Measurements from ENCODE around the gene SCYGR2. TPM values are rescaled to one million over a fixed set of nuclear protein-coding genes. Genes with fewer than 3 reads are reported as not detected.

SCYGR2 gene
- total RNA-seq, 1 donor from 2014 or later, result not detected

GRCh38 chr2:227634201-227634600 is 35.5 kb downstream of the SCYGR2 start:
- Histone ChIP-seq H3K36me3 (no peaks in the 10 kb centered on the region), H3K4me3 (no peak overlapping the region), H2AFZ (replicated peaks) (no peak overlapping the region), H3K27ac (no peak overlapping the region), H3K27me3 (no peaks in the 10 kb centered on the region), H3K4me2 (no peak overlapping the region), H3K4me1 (no peaks in the 10 kb centered on the region), H4K20me1 (ENCODE audit: low read depth) (no peaks in the 10 kb centered on the region), H3K9ac (no peak overlapping the region), H3K9me3 (ENCODE audit: low read depth) (no peaks in the 10 kb centered on the region), H3K79me2 (ENCODE audit: low read depth) (no peaks in the 10 kb centered on the region), H3F3A (ENCODE audit: low read depth) (no peaks in the 10 kb centered on the region)
- DNase-seq (ENCODE audit: low spot score), result no peak
- no peaks in the 10 kb centered on the region for H3K9me3 Mint-ChIP-seq
- H3K4me3 Mint-ChIP-seq, result no peak overlapping the region
- H3K4me1 Mint-ChIP-seq, result no peaks in the 10 kb centered on the region
- no peak overlapping the region for H3K27ac Mint-ChIP-seq
- H3K36me3 Mint-ChIP-seq, result no peaks in the 10 kb centered on the region
- TF ChIP-seq CTCF (IDR thresholded peaks at IDR 0.05), result no peak
- no peak for TF ChIP-seq EZH2phosphoT487 (IDR thresholded peaks at IDR 0.05)
- TF ChIP-seq EZH2 (IDR thresholded peaks at IDR 0.05), result no peak
- peaks cover 6% of the 10 kb centered on the region for H3K27me3 Mint-ChIP-seq (ENCODE audit: insufficient read depth, low read depth)

DNA sequence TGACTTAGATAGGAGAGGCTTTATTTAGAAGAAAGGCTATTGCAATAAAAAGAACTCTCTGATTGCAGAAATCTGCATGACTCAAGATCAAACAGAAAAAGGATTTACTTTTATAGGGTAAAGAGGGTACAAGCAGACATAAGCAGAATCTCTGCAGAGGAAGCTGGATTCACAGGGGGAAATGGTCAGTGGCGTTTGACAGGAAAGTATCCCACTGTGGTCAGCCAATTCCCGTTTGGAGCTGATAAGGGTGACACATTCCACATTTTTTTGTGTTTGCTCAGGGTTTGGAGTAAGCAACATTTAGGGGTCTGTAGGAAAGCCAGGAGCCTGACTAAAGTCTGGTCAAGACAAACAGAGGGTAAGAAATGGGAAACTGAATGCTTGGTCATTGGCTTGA is 44.0 kb downstream of the SCYGR2 start:
- peak overlapping the region; percentile 42 for H2AFZ ChIP-seq (replicated peaks)
- no peaks in the 10 kb centered on the region for H3K9me3 Mint-ChIP-seq

DNA sequence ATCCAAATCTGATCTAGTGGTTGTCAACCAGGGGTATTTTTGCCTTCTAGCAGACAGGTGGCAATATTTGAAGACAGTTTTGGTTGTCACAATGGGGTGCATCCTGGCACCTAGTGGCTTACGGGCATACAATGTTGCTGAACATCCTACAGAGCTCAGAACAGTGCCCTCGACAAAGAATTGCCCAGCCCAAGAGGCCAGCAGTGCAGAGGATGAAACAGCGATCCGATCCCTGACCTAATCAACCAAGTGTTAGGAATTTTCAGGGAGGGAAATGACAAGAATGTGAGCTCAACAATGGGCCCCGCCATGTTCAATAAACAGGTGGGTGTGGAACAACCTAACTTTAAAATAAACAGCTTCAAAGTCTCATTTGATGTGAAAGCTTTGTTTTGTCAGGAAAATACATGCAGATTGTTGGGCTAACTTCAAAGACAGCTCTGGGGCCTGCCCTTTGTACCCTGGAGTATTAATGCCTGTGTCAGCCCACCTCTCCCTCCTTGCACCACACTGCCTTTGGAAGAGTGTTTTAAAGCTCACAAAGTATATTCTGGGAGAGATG is 45.4 kb downstream of the SCYGR2 start:
- Histone ChIP-seq H3K4me1 (peaks cover 7% of the 10 kb centered on the region), H3K4me2 (no peak overlapping the region), H3K27me3 (no peaks in the 10 kb centered on the region), H2AFZ (replicated peaks) (no peak overlapping the region), H3K9ac (no peak overlapping the region), H3F3A (ENCODE audit: low read depth) (no peaks in the 10 kb centered on the region), H3K9me3 (ENCODE audit: low read depth) (no peaks in the 10 kb centered on the region), H3K36me3 (no peaks in the 10 kb centered on the region), H4K20me1 (ENCODE audit: low read depth) (no peaks in the 10 kb centered on the region), H3K79me2 (ENCODE audit: low read depth) (no peaks in the 10 kb centered on the region), H3K27ac (no peak overlapping the region), H3K4me3 (no peak overlapping the region)
- no peaks in the 10 kb centered on the region for H3K27me3 Mint-ChIP-seq (ENCODE audit: insufficient read depth, low read depth)
- DNase-seq (ENCODE audit: low spot score), result peak; percentile 28
- no peak overlapping the region for H3K27ac Mint-ChIP-seq
- no peaks in the 10 kb centered on the region for H3K9me3 Mint-ChIP-seq
- peaks cover 3% of the 10 kb centered on the region for H3K4me1 Mint-ChIP-seq
- TF ChIP-seq CTCF (IDR thresholded peaks at IDR 0.05) (no peak), EZH2 (IDR thresholded peaks at IDR 0.05) (no peak), EZH2phosphoT487 (IDR thresholded peaks at IDR 0.05) (no peak)
- no peaks in the 10 kb centered on the region for H3K36me3 Mint-ChIP-seq
- H3K4me3 Mint-ChIP-seq, result no peak overlapping the region

More for the DNA sequence above, 44.0 kb downstream of the SCYGR2 start:
- Histone ChIP-seq H3K4me3 (no peak overlapping the region), H3K4me1 (peaks cover 7% of the 10 kb centered on the region), H3K9me3 (ENCODE audit: low read depth) (no peaks in the 10 kb centered on the region), H3K79me2 (ENCODE audit: low read depth) (no peaks in the 10 kb centered on the region), H3K27me3 (no peaks in the 10 kb centered on the region), H3F3A (ENCODE audit: low read depth) (no peaks in the 10 kb centered on the region), H3K4me2 (no peak overlapping the region), H3K9ac (no peak overlapping the region), H4K20me1 (ENCODE audit: low read depth) (no peaks in the 10 kb centered on the region), H3K36me3 (no peaks in the 10 kb centered on the region), H3K27ac (no peak overlapping the region)
- Mint-ChIP-seq H3K36me3 (no peaks in the 10 kb centered on the region), H3K4me1 (peaks cover 3% of the 10 kb centered on the region), H3K4me3 (no peak overlapping the region), H3K27me3 (ENCODE audit: insufficient read depth, low read depth) (peaks cover 3% of the 10 kb centered on the region), H3K27ac (no peak overlapping the region)
- no peak for DNase-seq (ENCODE audit: low spot score)
- TF ChIP-seq EZH2phosphoT487 (IDR thresholded peaks at IDR 0.05) (no peak), EZH2 (IDR thresholded peaks at IDR 0.05) (no peak), CTCF (IDR thresholded peaks at IDR 0.05) (no peak)

Other genes starting within 250 kb of the SCYGR2 start
- gene TM4SF20, start 219.6 kb upstream of the SCYGR2 start, total RNA-seq (ENCODE audit: low replicate concordance), result not detected in 2 replicates
- gene SCYGR1, start 210.9 kb upstream of the SCYGR2 start, total RNA-seq (ENCODE audit: low replicate concordance), result not detected in 2 replicates
- 84.8 and 96.4 TPM in 2 replicates for gene AGFG1, start 126.7 kb upstream of the SCYGR2 start, total RNA-seq (ENCODE audit: low replicate concordance)
- not detected in 2 replicates for gene SCYGR3, start 15.9 kb downstream of the SCYGR2 start, total RNA-seq (ENCODE audit: low replicate concordance)
- not detected in 2 replicates for gene SCYGR4, start 18.6 kb downstream of the SCYGR2 start, total RNA-seq (ENCODE audit: low replicate concordance)
- not detected in 2 replicates for gene SCYGR5, start 67.9 kb downstream of the SCYGR2 start, total RNA-seq (ENCODE audit: low replicate concordance)
- 0.96 and 1.6 TPM in 2 replicates for gene SLC19A3, start 119.1 kb downstream of the SCYGR2 start, total RNA-seq (ENCODE audit: low replicate concordance)
- not detected in 2 replicates for gene SCYGR6, start 125.9 kb downstream of the SCYGR2 start, total RNA-seq (ENCODE audit: low replicate concordance)
- gene SCYGR7, start 129.4 kb downstream of the SCYGR2 start, total RNA-seq (ENCODE audit: low replicate concordance), result not detected in 2 replicates
- gene SCYGR8, start 147.0 kb downstream of the SCYGR2 start, total RNA-seq (ENCODE audit: low replicate concordance), result not detected in 2 replicates
- gene CCL20, start 214.9 kb downstream of the SCYGR2 start, total RNA-seq (ENCODE audit: low replicate concordance), result not detected in 2 replicates